Liver (tissue), 3 donors: Measurements from ENCODE around the gene CNNM2.

ENCODE experiments used
- JUND ChIP-seq, 2 donors: IDR thresholded peaks; 2 replicates each; pipeline ENCODE4 v1.6.1; 2016; ENCODE audit warnings: antibody characterized with exemption in 2 of 2
- TAF1 ChIP-seq: conservative IDR thresholded peaks from 2 replicates; pipeline ENCODE4 v1.6.1; 2016; ENCODE audit warnings: antibody characterized with exemption, mild to moderate bottlenecking
- TF ChIP-seq, protein P1 (sequence below): IDR thresholded peaks from 2 replicates; pipeline ENCODE4 v1.6.1; 2016; ENCODE audit warnings: antibody characterized with exemption, mild to moderate bottlenecking
- TF ChIP-seq, protein P2 (sequence below): IDR thresholded peaks from 2 replicates; pipeline ENCODE4 v1.6.1; 2016; ENCODE audit warnings: antibody characterized with exemption
- TF ChIP-seq, protein P3 (sequence below): fragments of 150-350 bp; IDR thresholded peaks from 2 replicates; pipeline ENCODE4 v1.5.1; 2017; ENCODE audit warnings: improper control_type of control experiment, low read depth, low read length; ENCODE audit not compliant: missing input control
- donor health status: healthy.
- donor health status: healthy.

DNA sequence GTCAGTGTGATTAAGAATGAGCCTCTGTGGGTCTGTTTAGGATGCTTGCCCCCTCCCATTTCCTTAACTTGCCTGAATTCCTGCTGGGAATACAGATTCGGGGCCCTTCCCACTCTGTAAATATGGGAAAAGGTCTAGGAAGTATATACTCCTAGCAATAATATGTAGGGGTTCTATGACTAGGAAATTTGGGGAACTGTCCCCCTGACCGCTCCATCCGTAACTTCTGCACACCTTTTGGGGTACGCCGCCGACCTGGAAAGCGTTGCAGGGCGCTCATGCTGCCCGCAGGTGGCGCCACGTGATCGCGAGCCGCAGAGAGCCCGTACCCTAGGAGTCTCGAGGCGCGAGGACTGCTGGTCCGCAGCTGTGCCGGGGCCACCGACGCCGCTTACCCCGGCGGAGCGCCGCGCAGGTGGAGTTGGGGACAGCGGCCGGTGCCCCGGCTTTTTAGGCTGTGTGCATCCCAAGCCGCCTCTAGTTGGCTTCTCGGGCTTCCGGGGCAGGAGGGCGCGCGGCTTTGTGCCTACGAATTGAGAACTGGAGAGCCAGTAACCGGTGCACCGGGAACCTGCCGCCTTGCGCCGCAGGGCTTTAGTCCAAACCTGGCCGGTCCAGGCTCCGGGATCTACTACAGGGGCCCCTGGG, 656 bp upstream of the CNNM2 start:
- TF ChIP-seq TAF1, result no peak
- TF ChIP-seq, protein P1, sequence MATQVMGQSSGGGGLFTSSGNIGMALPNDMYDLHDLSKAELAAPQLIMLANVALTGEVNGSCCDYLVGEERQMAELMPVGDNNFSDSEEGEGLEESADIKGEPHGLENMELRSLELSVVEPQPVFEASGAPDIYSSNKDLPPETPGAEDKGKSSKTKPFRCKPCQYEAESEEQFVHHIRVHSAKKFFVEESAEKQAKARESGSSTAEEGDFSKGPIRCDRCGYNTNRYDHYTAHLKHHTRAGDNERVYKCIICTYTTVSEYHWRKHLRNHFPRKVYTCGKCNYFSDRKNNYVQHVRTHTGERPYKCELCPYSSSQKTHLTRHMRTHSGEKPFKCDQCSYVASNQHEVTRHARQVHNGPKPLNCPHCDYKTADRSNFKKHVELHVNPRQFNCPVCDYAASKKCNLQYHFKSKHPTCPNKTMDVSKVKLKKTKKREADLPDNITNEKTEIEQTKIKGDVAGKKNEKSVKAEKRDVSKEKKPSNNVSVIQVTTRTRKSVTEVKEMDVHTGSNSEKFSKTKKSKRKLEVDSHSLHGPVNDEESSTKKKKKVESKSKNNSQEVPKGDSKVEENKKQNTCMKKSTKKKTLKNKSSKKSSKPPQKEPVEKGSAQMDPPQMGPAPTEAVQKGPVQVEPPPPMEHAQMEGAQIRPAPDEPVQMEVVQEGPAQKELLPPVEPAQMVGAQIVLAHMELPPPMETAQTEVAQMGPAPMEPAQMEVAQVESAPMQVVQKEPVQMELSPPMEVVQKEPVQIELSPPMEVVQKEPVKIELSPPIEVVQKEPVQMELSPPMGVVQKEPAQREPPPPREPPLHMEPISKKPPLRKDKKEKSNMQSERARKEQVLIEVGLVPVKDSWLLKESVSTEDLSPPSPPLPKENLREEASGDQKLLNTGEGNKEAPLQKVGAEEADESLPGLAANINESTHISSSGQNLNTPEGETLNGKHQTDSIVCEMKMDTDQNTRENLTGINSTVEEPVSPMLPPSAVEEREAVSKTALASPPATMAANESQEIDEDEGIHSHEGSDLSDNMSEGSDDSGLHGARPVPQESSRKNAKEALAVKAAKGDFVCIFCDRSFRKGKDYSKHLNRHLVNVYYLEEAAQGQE, result peak; percentile 14
- TF ChIP-seq, protein P2, sequence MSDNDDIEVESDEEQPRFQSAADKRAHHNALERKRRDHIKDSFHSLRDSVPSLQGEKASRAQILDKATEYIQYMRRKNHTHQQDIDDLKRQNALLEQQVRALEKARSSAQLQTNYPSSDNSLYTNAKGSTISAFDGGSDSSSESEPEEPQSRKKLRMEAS, result no peak
- TF ChIP-seq JUND (IDR thresholded peaks at IDR 0.05), result no peak
- TF ChIP-seq, protein P3, sequence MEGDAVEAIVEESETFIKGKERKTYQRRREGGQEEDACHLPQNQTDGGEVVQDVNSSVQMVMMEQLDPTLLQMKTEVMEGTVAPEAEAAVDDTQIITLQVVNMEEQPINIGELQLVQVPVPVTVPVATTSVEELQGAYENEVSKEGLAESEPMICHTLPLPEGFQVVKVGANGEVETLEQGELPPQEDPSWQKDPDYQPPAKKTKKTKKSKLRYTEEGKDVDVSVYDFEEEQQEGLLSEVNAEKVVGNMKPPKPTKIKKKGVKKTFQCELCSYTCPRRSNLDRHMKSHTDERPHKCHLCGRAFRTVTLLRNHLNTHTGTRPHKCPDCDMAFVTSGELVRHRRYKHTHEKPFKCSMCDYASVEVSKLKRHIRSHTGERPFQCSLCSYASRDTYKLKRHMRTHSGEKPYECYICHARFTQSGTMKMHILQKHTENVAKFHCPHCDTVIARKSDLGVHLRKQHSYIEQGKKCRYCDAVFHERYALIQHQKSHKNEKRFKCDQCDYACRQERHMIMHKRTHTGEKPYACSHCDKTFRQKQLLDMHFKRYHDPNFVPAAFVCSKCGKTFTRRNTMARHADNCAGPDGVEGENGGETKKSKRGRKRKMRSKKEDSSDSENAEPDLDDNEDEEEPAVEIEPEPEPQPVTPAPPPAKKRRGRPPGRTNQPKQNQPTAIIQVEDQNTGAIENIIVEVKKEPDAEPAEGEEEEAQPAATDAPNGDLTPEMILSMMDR, result peak; percentile 94
